ENCODE results near the gene SLC12A6. TPM values are rescaled to one million over a fixed set of nuclear protein-coding genes. Genes with fewer than 3 reads are reported as not detected.
A peak's percentile ranks its signal among the peaks of the same experiment; 100 is the strongest.

SLC12A6 gene
- total RNA-seq, 1 donor from 2014 or later = 25.7 TPM

DNA sequence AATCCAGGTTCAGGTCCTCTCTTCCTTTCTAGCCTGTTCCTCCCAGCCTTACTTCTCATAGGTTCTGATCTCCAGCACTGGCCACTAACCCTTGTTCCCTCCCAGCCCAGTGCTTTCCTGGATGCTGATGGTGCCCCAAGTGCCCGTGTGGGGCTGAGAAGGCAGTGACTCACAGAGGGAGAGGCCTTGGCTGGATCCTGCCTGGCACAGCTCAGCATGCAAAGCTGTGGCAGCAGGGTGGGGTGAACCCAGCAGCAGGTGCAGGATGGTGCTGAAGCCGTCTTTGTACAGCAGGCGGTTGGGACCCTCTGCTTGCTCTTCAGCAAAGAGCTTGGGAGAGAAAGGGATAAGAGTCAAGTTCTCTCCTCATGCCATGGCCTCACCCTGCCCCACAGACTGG lies 21.8 kb upstream of the SLC12A6 start:
- H3K27ac ChIP-seq (replicated peaks) = no peak overlapping the region
- H3K4me1 ChIP-seq = no peaks in the 10 kb centered on the region
- H3K27me3 ChIP-seq (ENCODE audit: low read depth) = no peaks in the 10 kb centered on the region
- no peak for TF ChIP-seq CTCF (IDR thresholded peaks at IDR 0.05; ENCODE audit: borderline replicate concordance)
- no peaks in the 10 kb centered on the region for H3K9me3 ChIP-seq (replicated peaks)
- H3K36me3 ChIP-seq = peaks cover 76% of the 10 kb centered on the region
- intact Hi-C loops (cut with micrococcal nuclease) = no loop called here
- DNase-seq = no peak
- H3K4me3 ChIP-seq = no peak overlapping the region

DNA sequence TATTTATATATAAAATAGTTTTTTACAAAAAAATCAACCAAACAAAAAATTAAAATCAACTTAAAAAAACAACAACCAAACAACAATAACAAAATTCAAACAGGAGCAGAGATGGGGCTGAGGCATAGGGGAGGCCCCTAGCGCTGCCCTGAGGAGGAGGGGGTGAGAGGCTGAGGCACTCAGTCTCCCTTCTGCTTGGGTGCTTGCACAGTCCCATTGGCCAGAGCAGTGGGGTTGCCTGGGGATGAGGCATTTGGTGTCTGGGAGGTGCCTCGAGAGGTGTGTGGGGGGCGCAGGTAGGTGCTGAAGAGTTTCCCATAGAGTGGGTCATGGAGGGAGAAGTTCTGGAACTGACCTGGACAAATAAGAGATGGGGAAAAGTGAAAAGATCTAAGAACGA lies 21.4 kb upstream of the SLC12A6 start:
- TF ChIP-seq CTCF (IDR thresholded peaks at IDR 0.05; ENCODE audit: borderline replicate concordance) = no peak
- H3K27ac ChIP-seq (replicated peaks) = no peak overlapping the region
- H3K4me1 ChIP-seq = no peaks in the 10 kb centered on the region
- peaks cover 73% of the 10 kb centered on the region for H3K36me3 ChIP-seq
- no peak overlapping the region for H3K4me3 ChIP-seq
- no peak for DNase-seq
- no peaks in the 10 kb centered on the region for H3K9me3 ChIP-seq (replicated peaks)
- intact Hi-C loops (cut with micrococcal nuclease) = no loop called here
- no peaks in the 10 kb centered on the region for H3K27me3 ChIP-seq (ENCODE audit: low read depth)

DNA sequence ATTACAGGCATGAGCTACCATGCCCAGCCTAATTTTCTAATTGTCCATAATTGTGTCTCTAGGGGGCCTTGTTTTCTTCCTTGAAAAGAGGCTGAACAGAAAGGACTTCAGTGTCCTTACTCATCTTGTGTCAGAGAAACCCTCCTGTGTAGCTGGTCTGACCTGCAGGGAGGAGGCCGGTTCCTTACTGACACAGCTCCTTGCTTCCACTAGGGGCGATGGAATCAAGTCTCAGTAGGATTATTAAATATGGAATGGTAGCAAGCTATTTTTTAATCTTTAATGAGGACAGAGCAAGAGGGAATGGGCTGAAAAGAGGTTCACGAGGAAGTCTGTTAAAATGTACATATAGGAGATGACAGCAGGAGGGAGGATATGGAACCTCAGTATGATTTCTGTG lies 20.8 kb upstream of the SLC12A6 start:
- Histone ChIP-seq H3K27ac (replicated peaks) (no peak overlapping the region), H3K27me3 (ENCODE audit: low read depth) (no peaks in the 10 kb centered on the region), H3K9me3 (replicated peaks) (no peaks in the 10 kb centered on the region), H3K36me3 (peaks cover 67% of the 10 kb centered on the region), H3K4me1 (no peaks in the 10 kb centered on the region), H3K4me3 (no peak overlapping the region)
- DNase-seq = no peak
- TF ChIP-seq CTCF (IDR thresholded peaks at IDR 0.05; ENCODE audit: borderline replicate concordance) = peak; percentile 28
- intact Hi-C loops (cut with micrococcal nuclease) = no loop called here

DNA sequence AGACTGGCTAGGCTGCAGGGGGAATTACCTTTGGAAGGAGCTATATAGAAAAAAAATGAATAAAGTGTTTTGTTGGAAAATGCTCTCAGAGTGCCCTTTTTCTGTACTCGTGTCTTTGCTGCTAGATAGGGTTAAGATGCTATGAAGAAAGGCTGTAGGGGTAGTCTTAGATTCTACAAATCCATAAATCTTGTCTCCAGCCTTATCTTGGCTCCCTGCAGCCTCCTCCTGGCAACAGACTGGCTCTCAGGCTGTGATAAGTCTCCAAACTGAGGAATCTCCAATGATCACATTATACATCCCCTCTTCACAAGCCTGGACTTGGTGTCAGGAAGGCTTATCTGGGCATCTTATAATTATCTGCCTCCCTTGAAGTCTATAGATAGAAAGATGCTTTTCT lies 20.1 kb upstream of the SLC12A6 start:
- no peaks in the 10 kb centered on the region for H3K4me1 ChIP-seq
- TF ChIP-seq CTCF (IDR thresholded peaks at IDR 0.05; ENCODE audit: borderline replicate concordance) = no peak
- H3K36me3 ChIP-seq = peaks cover 60% of the 10 kb centered on the region
- H3K9me3 ChIP-seq (replicated peaks) = no peaks in the 10 kb centered on the region
- no peak overlapping the region for H3K4me3 ChIP-seq
- H3K27ac ChIP-seq (replicated peaks) = no peak overlapping the region
- intact Hi-C loops (cut with micrococcal nuclease) = no loop called here
- H3K27me3 ChIP-seq (ENCODE audit: low read depth) = no peaks in the 10 kb centered on the region
- no peak for DNase-seq

DNA sequence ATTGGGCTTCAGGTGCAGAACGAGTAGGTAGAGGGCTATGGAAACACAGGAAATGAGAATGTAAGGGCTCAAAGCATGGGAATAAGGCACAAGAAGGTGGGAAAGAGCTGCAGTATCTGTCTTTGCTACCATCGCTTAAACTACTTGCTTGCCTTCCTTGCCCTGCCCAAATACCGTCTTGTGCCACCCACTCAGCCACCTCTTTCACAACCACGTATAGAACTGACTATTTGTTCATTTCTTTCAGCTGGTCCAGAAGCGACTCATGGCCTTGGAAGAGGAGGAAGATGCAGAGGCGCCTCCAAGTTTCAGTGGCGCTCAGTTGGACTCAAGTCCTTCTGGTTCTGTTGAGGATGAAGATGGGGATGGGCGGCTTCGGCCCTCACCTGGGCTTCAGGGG lies 17.7 kb upstream of the SLC12A6 start:
- Histone ChIP-seq H3K27ac (replicated peaks) (no peak overlapping the region), H3K4me1 (no peaks in the 10 kb centered on the region), H3K36me3 (peaks cover 37% of the 10 kb centered on the region), H3K4me3 (no peak overlapping the region), H3K27me3 (ENCODE audit: low read depth) (no peaks in the 10 kb centered on the region), H3K9me3 (replicated peaks) (no peaks in the 10 kb centered on the region)
- DNase-seq = no peak
- intact Hi-C loops (cut with micrococcal nuclease) = no loop called here
- TF ChIP-seq CTCF (IDR thresholded peaks at IDR 0.05; ENCODE audit: borderline replicate concordance) = no peak

- Histone ChIP-seq H3K27me3 (ENCODE audit: low read depth) (no peaks in the 10 kb centered on the region), H3K4me3 (no peak overlapping the region), H3K36me3 (peaks cover 27% of the 10 kb centered on the region), H3K4me1 (no peaks in the 10 kb centered on the region), H3K27ac (replicated peaks) (no peak overlapping the region), H3K9me3 (replicated peaks) (no peaks in the 10 kb centered on the region)
- DNase-seq = no peak
- intact Hi-C loops (cut with micrococcal nuclease) = no loop called here
- no peak for TF ChIP-seq CTCF (IDR thresholded peaks at IDR 0.05; ENCODE audit: borderline replicate concordance)
Observed at GRCh38 chr15:34354286-34354685, 16.7 kb upstream of the SLC12A6 start.

All from left ventricle myocardium inferior (tissue), 1 donor.